ENCODE results near the gene DCHS1.

The DCHS1 gene

GRCh38 chr11:6610591-6610990 is 45.0 kb downstream of the DCHS1 start:
- DNase-seq = peak in 1 of 2 experiments; percentile 4

GRCh38 chr11:6609502-6610015 is 46.0 kb downstream of the DCHS1 start:
- peak in 1 of 2 experiments; percentile 1 for DNase-seq

GRCh38 chr11:6608726-6609501 is 46.7 kb downstream of the DCHS1 start:
- peak in 1 of 2 experiments; percentile 3 for DNase-seq

- peak in 1 of 2 experiments; percentile 2 for DNase-seq
These were observed 47.6 kb downstream of the DCHS1 start for GRCh38 chr11:6608011-6608410.

GRCh38 chr11:6607190-6607795 is 48.3 kb downstream of the DCHS1 start:
- peak in 1 of 2 experiments; percentile 10 for DNase-seq

GRCh38 chr11:6606471-6607189 is 49.0 kb downstream of the DCHS1 start:
- peak; percentile 76 to 82 for DNase-seq

GRCh38 chr11:6604790-6605189 is 50.8 kb downstream of the DCHS1 start:
- DNase-seq = no peak

GRCh38 chr11:6604081-6604626 is 51.5 kb downstream of the DCHS1 start:
- peak; percentile 42 to 59 for DNase-seq

GRCh38 chr11:6603287-6604080 is 52.1 kb downstream of the DCHS1 start, which contains the start of the genes ILK and RRP8:
TSS of gene ILK (plus strand) at chr11:6603774. CDS start at chr11:6604272, 498 bp downstream.
TSS of gene RRP8 (minus strand) at chr11:6603616. CDS start at chr11:6603502, 114 bp downstream.
- peak; percentile 88 to 91 for DNase-seq

- no peak for DNase-seq
These were observed 53.3 kb downstream of the DCHS1 start for GRCh38 chr11:6602096-6602940.

GRCh38 chr11:6601041-6601461 is 54.6 kb downstream of the DCHS1 start:
- DNase-seq = no peak

- no peak for DNase-seq
These were observed 55.7 kb downstream of the DCHS1 start for GRCh38 chr11:6599881-6600390.

- no peak for DNase-seq
These were observed 56.2 kb downstream of the DCHS1 start for GRCh38 chr11:6599449-6599848.

GRCh38 chr11:6598555-6598954 is 57.1 kb downstream of the DCHS1 start:
- DNase-seq = no peak

GRCh38 chr11:6596239-6596877 is 59.3 kb downstream of the DCHS1 start:
- no peak for DNase-seq

GRCh38 chr11:6594142-6594768 is 61.4 kb downstream of the DCHS1 start:
- no peak for DNase-seq

GRCh38 chr11:6588018-6588417 is 67.6 kb downstream of the DCHS1 start:
- DNase-seq = no peak

GRCh38 chr11:6587360-6587953 is 68.2 kb downstream of the DCHS1 start:
- DNase-seq = no peak
